CD14-positive monocyte (primary cell): ENCODE measurements around the gene CD6. TPM values are rescaled to one million over a fixed set of nuclear protein-coding genes. Genes with fewer than 3 reads are reported as not detected.

Experiments used
- DNase-seq, 3 donors: peaks; one replicate each; pipeline ENCODE4 v3.0.0-alpha.2; 2011 to 2022
- H2AFZ ChIP-seq: 2 replicates; pipeline ENCODE4 v1.6.0; 2012; ENCODE audit warnings: mild to moderate bottlenecking, low read depth, low read length, inconsistent platforms; ENCODE audit not compliant: insufficient read depth, poor library complexity, severe bottlenecking
- H3K27ac ChIP-seq, 2 donors: 1 replicate in 1 of 2; 2 replicates in 1 of 2; pipeline ENCODE4 v1.5.1; 2012 to 2013; ENCODE audit warnings: low read length in 2 of 2, control low read depth in 1 of 2, inconsistent platforms in 1 of 2, low read depth in 1 of 2, mild to moderate bottlenecking in 1 of 2
- H3K27me3 ChIP-seq, 2 donors: one replicate each; pipeline versions ENCODE4 v1.6.0 to v1.6.1; 2011 to 2013; ENCODE audit warnings: low read length in 2 of 2; ENCODE audit not compliant: control insufficient read depth in 2 of 2, insufficient read depth in 2 of 2
- H3K36me3 ChIP-seq, 2 donors: replicated peaks in 1 of 2; 1 replicate in 1 of 2; 2 replicates in 1 of 2; pipeline versions ENCODE4 v1.5.1 to v1.6.1; 2012 to 2013; ENCODE audit warnings: low read length in 2 of 2, control low read depth in 1 of 2, inconsistent platforms in 1 of 2, mild to moderate bottlenecking in 1 of 2; ENCODE audit not compliant: insufficient read depth in 2 of 2, control insufficient read depth in 1 of 2
- H3K4me1 ChIP-seq, 2 donors: 1 replicate in 1 of 2; 2 replicates in 1 of 2; pipeline versions ENCODE4 v1.5.1 to v1.6.1; 2012 to 2013; ENCODE audit warnings: low read length in 2 of 2, control low read depth in 1 of 2, inconsistent platforms in 1 of 2, mild to moderate bottlenecking in 1 of 2, moderate library complexity in 1 of 2; ENCODE audit not compliant: insufficient read depth in 2 of 2, control insufficient read depth in 1 of 2
- H3K4me2 ChIP-seq: replicated peaks from 2 replicates; pipeline ENCODE3; 2012; ENCODE audit warnings: low read length, moderate library complexity, mild to moderate bottlenecking; ENCODE audit not compliant: poor library complexity, severe bottlenecking; ENCODE audit errors: extremely low read depth
- H3K4me3 ChIP-seq, 3 experiments: fragments of 200-600 bp in 1 of 3; sonication (generic) in 1 of 3; replicated peaks in 1 of 3; 1 replicate in 2 of 3; 2 replicates in 1 of 3; pipeline ENCODE4 v1.5.1; 2011 to 2013; ENCODE audit warnings: low read length in 3 of 3, mild to moderate bottlenecking in 3 of 3, control low read depth in 2 of 3, low read depth in 2 of 3, inconsistent platforms in 1 of 3, moderate library complexity in 1 of 3
- H3K79me2 ChIP-seq: 2 replicates; pipeline ENCODE4 v1.6.0; 2012; ENCODE audit warnings: mild to moderate bottlenecking, control low read depth, inconsistent platforms, low read length, moderate library complexity; ENCODE audit not compliant: insufficient read depth
- H3K9ac ChIP-seq: 2 replicates; pipeline ENCODE4 v1.6.0; 2017; ENCODE audit warnings: low read length, mild to moderate bottlenecking; ENCODE audit not compliant: insufficient read depth, poor library complexity, severe bottlenecking
- H3K9me3 ChIP-seq, 2 donors: replicated peaks in 1 of 2; 1 replicate in 1 of 2; 2 replicates in 1 of 2; pipeline versions ENCODE4 v1.5.1 to v1.6.1; 2012 to 2013; ENCODE audit warnings: low read length in 2 of 2, control low read depth in 1 of 2; ENCODE audit not compliant: control insufficient read depth in 1 of 2, insufficient read depth in 1 of 2
- H4K20me1 ChIP-seq: 2 replicates; pipeline ENCODE4 v1.6.0; 2012; ENCODE audit warnings: mild to moderate bottlenecking, low read length, control low read depth, moderate library complexity; ENCODE audit not compliant: insufficient read depth
- H3K27ac Mint-ChIP-seq, 7 donors: one replicate each; pipeline ENCODE4 v1.8.0; 2020; ENCODE audit warnings: mild to moderate bottlenecking in 7 of 7, mixed read lengths in 7 of 7, moderate library complexity in 6 of 7, inconsistent platforms in 2 of 7
- H3K27me3 Mint-ChIP-seq, 3 donors: one replicate each; pipeline ENCODE4 v1.8.0; 2021 to 2022; ENCODE audit warnings: low read depth in 3 of 3, mild to moderate bottlenecking in 3 of 3, mixed read lengths in 3 of 3, moderate library complexity in 3 of 3, inconsistent platforms in 1 of 3
- H3K36me3 Mint-ChIP-seq, 2 donors: one replicate each; pipeline ENCODE4 v1.8.0; 2020; ENCODE audit warnings: mixed read lengths in 2 of 2, inconsistent platforms in 1 of 2, mild to moderate bottlenecking in 1 of 2
- H3K4me1 Mint-ChIP-seq: one replicate; pipeline ENCODE4 v1.8.0; 2020; ENCODE audit warnings: mild to moderate bottlenecking, mixed read lengths
- H3K4me3 Mint-ChIP-seq, 2 donors: one replicate each; pipeline ENCODE4 v1.8.0; 2020; ENCODE audit warnings: mild to moderate bottlenecking in 2 of 2, mixed read lengths in 2 of 2, moderate library complexity in 1 of 2
- H3K9me3 Mint-ChIP-seq, 7 donors: one replicate each; pipeline ENCODE4 v1.8.0; 2020 to 2022; ENCODE audit warnings: mixed read lengths in 7 of 7, mild to moderate bottlenecking in 6 of 7, moderate library complexity in 6 of 7, inconsistent platforms in 2 of 7
- WGBS: methylation state at CpG from one replicate; pipeline ENCODE4 v1.1.5; 2013; ENCODE audit warnings: missing lambda C conversion rate; ENCODE audit not compliant: insufficient coverage; 5-methylcytosine and 5-hydroxymethylcytosine counted together
- intact Hi-C, 2 donors: fragments of 100-400 bp; cut with micrococcal nuclease; formaldehyde crosslinking; loops; one replicate each; pipeline versions ENCODE4 v1.15.0 to v1.15.1; 2023
- polyA plus RNA-seq, 3 donors: library from polyadenylated mRNA; depleted of rRNA in 1 of 3; unstranded in 2 of 3; stranded (reverse) in 1 of 3; fragments of 300-500 nt in 2 of 3; fragments of >200 nt in 1 of 3; fragmentation: Illumina TruSeq in 2 of 3; gene quantifications; 1 replicate in 2 of 3; 2 replicates in 1 of 3; pipeline ENCODE4 v1.2.3, GENCODE V29; 2012 to 2021
- TF ChIP-seq, protein P1 (sequence below): fragments of 200-600 bp; IDR thresholded peaks from one replicate; pipeline ENCODE4 v1.8.0; 2022; ENCODE audit warnings: antibody characterized with exemption, mild to moderate bottlenecking

The CD6 gene
- polyA plus RNA-seq, 3 donors: 0.09 to 0.39 (median 0.39) TPM

DNA sequence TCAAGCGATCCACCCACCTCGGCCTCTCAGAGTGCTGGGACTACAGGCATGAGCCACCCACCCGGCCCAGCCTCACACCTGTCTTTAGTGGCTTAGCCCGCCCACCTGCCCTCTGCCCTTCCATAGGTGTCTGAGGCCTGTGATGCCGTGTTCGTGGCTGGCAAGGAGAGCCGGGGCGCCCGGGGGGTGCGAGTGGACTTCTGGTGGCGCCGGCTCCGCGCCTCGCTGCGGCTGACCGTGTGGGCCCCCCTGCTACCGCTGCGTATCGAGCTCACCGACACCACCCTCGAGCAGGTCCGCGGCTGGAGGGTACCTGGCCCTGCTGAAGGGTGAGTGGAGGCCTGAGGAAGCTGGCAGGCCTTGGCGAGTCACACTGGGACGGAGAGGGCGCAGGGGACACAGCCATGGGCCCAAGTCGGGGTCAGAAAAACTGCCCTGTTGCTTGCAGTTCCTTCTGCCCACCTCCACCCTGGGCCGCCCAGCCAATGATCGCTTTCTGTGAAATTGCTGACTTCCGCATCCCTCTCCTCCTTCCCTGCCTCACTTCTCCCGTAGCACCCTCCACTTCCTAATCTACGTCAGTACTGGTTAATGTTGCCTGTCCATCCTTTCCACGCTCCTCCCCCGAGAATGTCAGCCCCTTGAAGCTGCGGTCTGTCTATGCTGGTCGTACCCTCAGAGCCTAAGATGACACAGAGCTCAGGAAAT, 37.9 kb upstream of the CD6 start:
- Histone ChIP-seq H3K36me3 (peaks cover 21 to 22% of the 10 kb centered on the region in 2 donors), H3K9me3 (no peaks in the 10 kb centered on the region), H3K4me2 (no peak overlapping the region), H3K4me3 (no peak overlapping the region), H3K79me2 (no peaks in the 10 kb centered on the region), H3K27ac (no peak overlapping the region), H4K20me1 (peaks cover 46% of the 10 kb centered on the region), H3K4me1 (no peaks in the 10 kb centered on the region), H3K9ac (no peak overlapping the region), H3K27me3 (peaks cover 0 to 10% of the 10 kb centered on the region in 2 donors), H2AFZ (no peak overlapping the region)
- TF ChIP-seq, protein P1, sequence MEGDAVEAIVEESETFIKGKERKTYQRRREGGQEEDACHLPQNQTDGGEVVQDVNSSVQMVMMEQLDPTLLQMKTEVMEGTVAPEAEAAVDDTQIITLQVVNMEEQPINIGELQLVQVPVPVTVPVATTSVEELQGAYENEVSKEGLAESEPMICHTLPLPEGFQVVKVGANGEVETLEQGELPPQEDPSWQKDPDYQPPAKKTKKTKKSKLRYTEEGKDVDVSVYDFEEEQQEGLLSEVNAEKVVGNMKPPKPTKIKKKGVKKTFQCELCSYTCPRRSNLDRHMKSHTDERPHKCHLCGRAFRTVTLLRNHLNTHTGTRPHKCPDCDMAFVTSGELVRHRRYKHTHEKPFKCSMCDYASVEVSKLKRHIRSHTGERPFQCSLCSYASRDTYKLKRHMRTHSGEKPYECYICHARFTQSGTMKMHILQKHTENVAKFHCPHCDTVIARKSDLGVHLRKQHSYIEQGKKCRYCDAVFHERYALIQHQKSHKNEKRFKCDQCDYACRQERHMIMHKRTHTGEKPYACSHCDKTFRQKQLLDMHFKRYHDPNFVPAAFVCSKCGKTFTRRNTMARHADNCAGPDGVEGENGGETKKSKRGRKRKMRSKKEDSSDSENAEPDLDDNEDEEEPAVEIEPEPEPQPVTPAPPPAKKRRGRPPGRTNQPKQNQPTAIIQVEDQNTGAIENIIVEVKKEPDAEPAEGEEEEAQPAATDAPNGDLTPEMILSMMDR: no peak
- no peak overlapping the region for H3K4me3 Mint-ChIP-seq
- peaks cover 18 to 29% (median 28%) of the 10 kb centered on the region in 3 donors for H3K27me3 Mint-ChIP-seq
- H3K36me3 Mint-ChIP-seq: peaks cover 20 to 24% of the 10 kb centered on the region in 2 donors
- 95% methylated on average over 35 of the region's 37 CpGs for WGBS
- intact Hi-C loops: no loop called here
- H3K27ac Mint-ChIP-seq: peak overlapping the region in 2 of 7 donors; percentile 56 to 64
- peaks cover 0 to 2% (median 0%) of the 10 kb centered on the region in 7 donors for H3K9me3 Mint-ChIP-seq
- peaks cover 5% of the 10 kb centered on the region for H3K4me1 Mint-ChIP-seq
- DNase-seq: no peak

- Histone ChIP-seq H3K4me2 (no peak overlapping the region), H3K4me1 (no peaks in the 10 kb centered on the region), H2AFZ (no peak overlapping the region), H3K4me3 (no peak overlapping the region), H3K79me2 (no peaks in the 10 kb centered on the region), H3K27me3 (peaks cover 0 to 9% of the 10 kb centered on the region in 2 donors), H3K27ac (no peak overlapping the region), H3K36me3 (peaks cover 28 to 29% of the 10 kb centered on the region in 2 donors), H3K9ac (no peak overlapping the region), H3K9me3 (no peaks in the 10 kb centered on the region), H4K20me1 (peaks cover 53% of the 10 kb centered on the region)
- TF ChIP-seq, protein P1: no peak
- Mint-ChIP-seq H3K36me3 (peaks cover 26 to 31% of the 10 kb centered on the region in 2 donors), H3K4me3 (no peak overlapping the region), H3K27me3 (peaks cover 18 to 27% (median 25%) of the 10 kb centered on the region in 3 donors), H3K27ac (peak overlapping the region in 1 of 7 donors; percentile 64), H3K9me3 (peaks cover 0 to 2% (median 0%) of the 10 kb centered on the region in 7 donors), H3K4me1 (peaks cover 5% of the 10 kb centered on the region)
- no peak for DNase-seq
- intact Hi-C loops: no loop called here
- WGBS: 96% methylated on average over 52 of the region's 57 CpGs
Measured at GRCh38 chr11:60934124-60934789, 37.2 kb upstream of the CD6 start.
